Gastrocnemius medialis (tissue), 4 donors: ENCODE results near the gene AANAT. TPM values are rescaled to one million over a fixed set of nuclear protein-coding genes. Genes with fewer than 3 reads are reported as not detected.

Source experiments
- ATAC-seq, 2 donors: fragments of 150-250 bp; one replicate each; pipeline ENCODE4 v1.9.1; 2016
- DNase-seq, 2 donors: peaks; one replicate each; pipeline ENCODE4 v3.0.0-alpha.2; 2019
- H3K27ac ChIP-seq, 4 donors: fragments of 200-600 bp; sonication (generic); 1 replicate in 1 of 4; 2 replicates in 3 of 4; pipeline ENCODE4 v1.5.1; 2016 to 2018; ENCODE audit warnings: mild to moderate bottlenecking in 2 of 4, moderate library complexity in 1 of 4
- H3K27me3 ChIP-seq, 3 donors: fragments of 200-600 bp; sonication (generic) in 2 of 3; 1 replicate in 1 of 3; 2 replicates in 2 of 3; pipeline versions ENCODE4 v1.5.1 to v1.6.0; 2016 to 2019; ENCODE audit warnings: mild to moderate bottlenecking in 1 of 3, moderate library complexity in 1 of 3
- H3K36me3 ChIP-seq, 2 donors: fragments of 200-600 bp; sonication (generic) in 1 of 2; one replicate each; pipeline ENCODE4 v1.5.1; 2017 to 2018
- H3K4me1 ChIP-seq, 2 donors: fragments of 200-600 bp; sonication (generic) in 1 of 2; one replicate each; pipeline ENCODE4 v1.5.1; 2016 to 2017; ENCODE audit warnings: mild to moderate bottlenecking in 2 of 2
- H3K4me3 ChIP-seq, 4 donors: fragments of 200-600 bp; sonication (generic) in 3 of 4; 1 replicate in 1 of 4; 2 replicates in 3 of 4; pipeline ENCODE4 v1.5.1; 2016 to 2019; ENCODE audit warnings: mild to moderate bottlenecking in 2 of 4
- H3K9me3 ChIP-seq, 3 donors: fragments of 200-600 bp; sonication (generic) in 2 of 3; 1 replicate in 1 of 3; 2 replicates in 2 of 3; pipeline ENCODE4 v1.5.1; 2016 to 2019
- CTCF ChIP-seq, 5 experiments: fragments of 450-650 bp in 3 of 5; fragments of 200-600 bp in 2 of 5; sonication (generic) in 2 of 5; IDR thresholded peaks in 4 of 5; conservative IDR thresholded peaks in 1 of 5; 1 replicate in 4 of 5; 2 replicates in 1 of 5; pipeline ENCODE4 v1.5.1; 2016 to 2019; ENCODE audit warnings: antibody characterized with exemption in 5 of 5, mild to moderate bottlenecking in 3 of 5, moderate library complexity in 3 of 5
- POLR2A ChIP-seq, 2 donors: fragments of 450-650 bp; IDR thresholded peaks; one replicate each; pipeline ENCODE4 v1.6.1; 2017; ENCODE audit warnings: antibody characterized with exemption in 2 of 2, mild to moderate bottlenecking in 2 of 2, moderate library complexity in 2 of 2
- in situ Hi-C, 4 donors: fragments of 200-750 bp; cut with MboI; loops; one replicate each; pipeline versions ENCODE4 v1.15.0 to v1.8.0; 2017; ENCODE audit warnings: low sequenced_read_pairs in 4 of 4
- intact Hi-C: fragments of 100-400 bp; cut with DNase I; formaldehyde crosslinking; loops from one replicate; pipeline ENCODE4 v1.15.1; 2023; ENCODE audit warnings: low total_unique reads
- total RNA-seq, 4 donors: library from RNA; depleted of rRNA; stranded (reverse); fragments of >200 nt; gene quantifications; one replicate each; pipeline versions ENCODE4 v1.1.0 to v1.2.3, GENCODE V29; 2016

AANAT gene
- total RNA-seq, 4 donors from 2014 or later = not detected

- Histone ChIP-seq H3K27me3 (no peaks in the 10 kb centered on the region), H3K4me3 (no peak overlapping the region), H3K36me3 (peaks cover 0 to 50% of the 10 kb centered on the region in 2 donors), H3K27ac (no peak overlapping the region), H3K9me3 (no peaks in the 10 kb centered on the region), H3K4me1 (no peaks in the 10 kb centered on the region)
- no peak for ATAC-seq
- TF ChIP-seq POLR2A (IDR thresholded peaks at IDR 0.05) (no peak), CTCF (IDR thresholded peaks at IDR 0.05 in 4 of 5, conservative IDR thresholded peaks at IDR 0.05 in 1 of 5) (no peak)
- in situ Hi-C loops (no loop called here), intact Hi-C loops (no loop called here)
- no peak for DNase-seq
Observed at GRCh38 chr17:76472726-76473125, 5.3 kb downstream of the AANAT start.

GRCh38 chr17:76473541-76473985 is 6.2 kb downstream of the AANAT start:
- DNase-seq = no peak

GRCh38 chr17:76474238-76474637 is 6.8 kb downstream of the AANAT start:
- Histone ChIP-seq H3K4me1 (no peaks in the 10 kb centered on the region), H3K4me3 (no peak overlapping the region), H3K36me3 (peaks cover 0 to 58% of the 10 kb centered on the region in 2 donors), H3K27ac (no peak overlapping the region), H3K9me3 (no peaks in the 10 kb centered on the region), H3K27me3 (no peaks in the 10 kb centered on the region)
- DNase-seq (no peak), ATAC-seq (no peak)
- TF ChIP-seq CTCF (IDR thresholded peaks at IDR 0.05 in 4 of 5, conservative IDR thresholded peaks at IDR 0.05 in 1 of 5) (no peak), POLR2A (IDR thresholded peaks at IDR 0.05) (no peak)
- intact Hi-C loops (no loop called here), in situ Hi-C loops (no loop called here)

More at GRCh38 chr17:76473541-76473985, 6.2 kb downstream of the AANAT start:
- no peaks in the 10 kb centered on the region for H3K4me1 ChIP-seq
- ATAC-seq = no peak
- H3K27ac ChIP-seq = no peak overlapping the region
- in situ Hi-C loops = no loop called here
- no peaks in the 10 kb centered on the region for H3K9me3 ChIP-seq
- no peak for TF ChIP-seq CTCF (IDR thresholded peaks at IDR 0.05 in 4 of 5, conservative IDR thresholded peaks at IDR 0.05 in 1 of 5)
- no peak for TF ChIP-seq POLR2A (IDR thresholded peaks at IDR 0.05)
- H3K36me3 ChIP-seq = peaks cover 0 to 52% of the 10 kb centered on the region in 2 donors
- intact Hi-C loops = no loop called here
- H3K27me3 ChIP-seq = no peaks in the 10 kb centered on the region
- H3K4me3 ChIP-seq = no peak overlapping the region

- no peak for TF ChIP-seq CTCF (IDR thresholded peaks at IDR 0.05 in 4 of 5, conservative IDR thresholded peaks at IDR 0.05 in 1 of 5)
- TF ChIP-seq POLR2A (IDR thresholded peaks at IDR 0.05) = no peak
- peaks cover 0 to 64% of the 10 kb centered on the region in 2 donors for H3K36me3 ChIP-seq
- no peaks in the 10 kb centered on the region for H3K9me3 ChIP-seq
- DNase-seq (no peak), ATAC-seq (no peak)
- intact Hi-C loops (no loop called here), in situ Hi-C loops (no loop called here)
- H3K27me3 ChIP-seq = no peaks in the 10 kb centered on the region
- H3K4me3 ChIP-seq = no peak overlapping the region
- H3K4me1 ChIP-seq = no peaks in the 10 kb centered on the region
- H3K27ac ChIP-seq = no peak overlapping the region
Observed at GRCh38 chr17:76474894-76475293, 7.5 kb downstream of the AANAT start.

- H3K27ac ChIP-seq = no peak overlapping the region
- ATAC-seq (no peak), DNase-seq (no peak)
- no peaks in the 10 kb centered on the region for H3K4me1 ChIP-seq
- in situ Hi-C loops = no loop called here
- peaks cover 0 to 64% of the 10 kb centered on the region in 2 donors for H3K36me3 ChIP-seq
- no peak for TF ChIP-seq POLR2A (IDR thresholded peaks at IDR 0.05)
- no peak for TF ChIP-seq CTCF (IDR thresholded peaks at IDR 0.05 in 4 of 5, conservative IDR thresholded peaks at IDR 0.05 in 1 of 5)
- no peak overlapping the region for H3K4me3 ChIP-seq
- no peaks in the 10 kb centered on the region for H3K27me3 ChIP-seq
- no peaks in the 10 kb centered on the region for H3K9me3 ChIP-seq
- intact Hi-C loops = no loop called here
Observed at GRCh38 chr17:76475302-76475701, 7.9 kb downstream of the AANAT start.
